Hindlimb muscle (tissue), 1 donor: ENCODE data around the gene RGMA. TPM values are rescaled to one million over a fixed set of nuclear protein-coding genes. Genes with fewer than 3 reads are reported as not detected.
"Not testable (repeated sequence)": the region's sequence is repeated elsewhere in the genome, so short reads cannot be mapped to it uniquely, and the experiment has no call there.

ENCODE experiments used
- DNase-seq: peaks from one replicate; pipeline ENCODE4 v3.0.0-alpha.2; 2013
- polyA plus RNA-seq: library from polyadenylated mRNA; unstranded; fragments of 120-200 nt; gene quantifications from one replicate; pipeline ENCODE4 v1.2.1, GENCODE V29; 2013; ENCODE audit not compliant: insufficient read length

The RGMA gene
- polyA plus RNA-seq, 1 donor, result 101 TPM

- DNase-seq, result no peak
Observed at GRCh38 chr15:93066224-93066681, 22.8 kb downstream of the RGMA start.

DNA sequence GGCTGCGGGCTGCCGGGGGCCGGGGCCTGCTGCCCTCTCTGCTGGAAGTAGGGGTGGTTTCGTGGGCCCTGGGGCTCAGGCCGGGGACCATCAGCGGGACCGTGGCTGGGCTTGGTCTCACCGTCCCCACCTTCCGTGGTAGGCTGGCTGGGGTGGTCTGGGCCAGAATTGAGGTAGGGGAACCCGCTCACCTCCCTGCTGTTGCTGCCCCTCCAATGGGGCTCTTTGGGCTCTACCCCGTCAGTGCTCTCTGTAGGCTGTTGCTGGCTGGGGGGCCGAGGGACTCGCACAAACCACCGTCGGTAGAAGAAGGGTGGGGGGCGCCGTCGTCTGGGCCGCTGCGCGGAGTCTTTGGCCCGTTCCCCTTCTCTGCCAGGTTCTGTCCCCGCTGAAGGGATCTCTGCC is 23.4 kb downstream of the RGMA start:
- DNase-seq, result no peak

GRCh38 chr15:93063796-93064690 is 25.0 kb downstream of the RGMA start:
- no peak for DNase-seq

DNA sequence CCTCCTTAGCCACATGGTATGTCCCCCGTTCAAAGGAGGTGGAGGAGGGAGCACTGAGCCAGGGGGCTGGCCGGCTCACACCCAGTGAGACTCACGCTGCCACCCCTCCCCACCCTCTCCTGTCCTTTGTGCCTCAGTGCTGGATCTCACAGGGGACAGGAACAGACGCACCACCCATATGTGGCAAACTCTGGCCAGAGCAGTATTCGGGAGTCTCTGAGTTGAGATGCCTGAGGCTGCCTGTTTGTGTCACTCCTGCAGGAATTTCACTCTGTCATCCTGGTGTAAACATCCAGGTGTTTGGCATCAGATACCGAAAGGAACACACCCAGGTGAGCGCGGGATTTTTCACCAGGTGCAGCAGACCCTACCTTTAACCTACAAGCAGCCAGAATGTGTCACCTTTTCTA is 25.7 kb downstream of the RGMA start:
- no peak for DNase-seq

DNA sequence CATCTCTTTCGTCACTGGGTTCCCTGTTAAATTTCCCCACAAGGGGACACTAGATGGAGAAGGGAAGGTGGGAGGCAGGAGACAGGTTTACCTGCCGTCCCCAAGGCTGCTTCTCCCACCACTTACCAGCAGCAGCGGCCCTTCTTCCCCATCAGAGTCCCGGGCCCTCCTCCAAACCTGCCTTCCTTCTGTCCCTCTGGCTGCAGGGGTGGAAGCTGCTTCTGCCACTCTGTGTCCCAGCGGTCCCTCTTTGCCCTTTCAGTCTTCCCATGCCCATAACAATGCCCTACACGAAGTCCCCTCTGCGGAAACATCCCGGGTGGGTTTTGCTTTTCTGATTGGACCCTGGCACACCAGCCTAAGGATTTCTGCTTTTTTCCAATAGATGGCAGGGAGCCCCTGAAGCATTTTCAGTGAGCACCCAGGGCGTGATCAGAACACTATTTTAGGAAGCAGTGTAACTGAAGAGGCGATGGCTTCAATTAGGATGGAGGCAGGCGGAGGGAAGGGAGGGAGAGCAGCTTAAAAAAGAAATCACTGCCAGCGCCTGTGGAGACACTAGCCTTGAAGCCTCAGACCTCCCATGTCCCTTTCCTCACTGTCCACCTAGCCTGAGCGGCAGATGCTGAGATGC is 26.3 kb downstream of the RGMA start:
- DNase-seq, result not testable (repeated sequence)

DNA sequence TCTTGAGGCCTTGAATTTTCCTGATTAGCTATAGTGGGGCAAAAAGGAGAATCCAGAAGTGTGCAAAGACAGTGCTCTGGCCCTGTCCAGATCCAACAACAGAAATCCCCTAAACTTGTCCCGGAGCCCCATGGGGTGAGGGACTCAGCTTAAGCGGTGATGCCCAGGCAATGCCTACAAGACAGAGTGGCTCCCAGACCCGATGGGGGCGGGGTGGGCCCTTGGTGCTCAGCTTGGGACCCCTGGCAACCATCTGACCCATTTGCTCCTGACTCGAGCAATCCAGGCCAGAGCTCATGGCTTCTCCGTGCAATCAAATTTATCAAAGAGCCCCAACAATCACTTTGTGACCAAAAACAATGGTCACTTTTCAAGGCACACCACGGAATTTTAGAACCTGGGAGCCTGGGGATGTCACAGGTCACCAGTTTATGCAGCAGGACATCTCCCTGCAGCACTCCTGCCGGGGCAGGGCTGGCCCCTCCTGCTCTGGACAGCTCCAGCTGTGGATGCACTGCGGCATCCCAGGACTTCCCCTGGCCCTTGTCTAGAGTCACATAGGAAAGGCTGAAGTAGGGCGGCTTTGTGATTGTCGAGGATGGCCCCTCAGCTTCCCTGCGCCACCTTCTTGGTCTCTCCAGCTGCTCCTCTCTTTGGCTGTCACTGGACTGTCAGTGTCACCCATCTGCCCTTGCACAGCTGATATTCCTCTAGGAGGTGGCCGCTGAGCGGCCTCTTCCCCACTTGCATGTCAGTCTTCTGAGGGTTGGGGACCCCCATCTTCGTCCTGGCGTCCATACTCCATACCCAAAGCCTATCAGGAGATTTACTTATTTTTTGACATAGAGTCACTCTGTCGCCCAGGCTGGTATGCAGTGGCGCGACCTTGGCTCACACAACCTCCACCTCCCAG is 28.4 kb downstream of the RGMA start:
- DNase-seq, result no peak

DNA sequence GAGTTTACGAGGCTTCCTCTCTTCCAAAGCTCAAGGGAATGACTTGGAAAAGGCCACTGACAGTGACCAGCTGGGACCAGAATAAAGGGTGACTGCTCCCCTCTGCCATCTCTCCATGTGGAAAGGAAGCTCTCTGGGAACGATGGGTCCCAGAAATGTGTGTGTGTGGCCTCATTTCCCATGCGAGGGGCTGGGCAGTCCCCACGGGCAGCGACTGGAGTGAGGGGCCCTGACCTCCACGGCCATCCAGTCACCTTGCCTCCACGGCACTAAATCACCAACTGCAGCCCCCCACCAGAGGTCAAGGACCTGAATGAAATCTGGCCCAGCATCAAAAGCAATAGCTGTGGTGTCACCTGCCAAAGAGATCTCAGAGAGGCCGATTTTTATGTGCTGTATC is 29.6 kb downstream of the RGMA start:
- DNase-seq, result no peak

DNA sequence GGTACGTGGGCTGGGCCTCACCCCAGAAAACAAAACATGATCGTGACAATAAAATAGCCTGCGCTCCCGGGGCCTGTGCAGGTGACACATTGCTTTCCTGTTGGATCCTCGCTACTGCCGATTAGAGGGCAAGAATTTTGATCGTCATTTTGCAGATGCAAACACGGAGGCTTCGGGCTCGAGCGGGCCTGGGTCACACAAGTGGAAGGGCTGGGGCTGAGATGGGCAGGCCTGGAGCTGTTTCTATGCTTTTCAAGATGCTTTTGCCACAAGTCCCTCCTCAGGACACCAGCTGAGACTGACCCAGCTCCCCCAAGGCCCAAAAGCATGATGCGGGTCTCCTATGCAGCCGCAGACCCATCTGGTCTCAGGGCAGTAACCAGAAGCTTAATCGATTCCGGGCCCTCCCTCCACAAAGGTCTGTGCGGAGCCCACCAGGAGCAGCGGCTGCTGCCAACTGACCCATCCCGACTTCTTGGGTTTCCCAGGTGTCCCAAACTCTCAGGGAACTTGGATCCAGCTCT is 30.0 kb downstream of the RGMA start:
- no peak for DNase-seq

GRCh38 chr15:93058128-93058527 is 30.9 kb downstream of the RGMA start:
- DNase-seq, result no peak

DNA sequence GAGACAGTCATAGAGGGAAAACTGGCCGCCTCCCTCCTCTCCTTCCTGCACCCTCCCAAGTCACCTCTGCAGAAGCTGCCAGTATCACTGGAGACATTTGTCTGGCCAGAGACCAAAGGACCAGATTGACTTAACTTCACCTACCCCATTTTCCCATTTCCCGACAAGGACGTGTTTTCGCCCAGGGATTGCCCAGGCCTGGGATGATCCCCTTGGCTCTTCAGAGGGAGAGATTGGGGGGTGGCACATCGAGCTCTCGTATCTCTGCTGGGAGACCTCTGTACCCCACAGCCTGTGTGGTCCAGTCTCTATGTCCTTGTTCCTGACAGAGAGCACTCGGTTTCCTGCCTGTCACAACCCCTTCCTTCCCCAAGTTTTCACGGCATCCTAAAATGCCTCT is 31.4 kb downstream of the RGMA start:
- no peak for DNase-seq

DNA sequence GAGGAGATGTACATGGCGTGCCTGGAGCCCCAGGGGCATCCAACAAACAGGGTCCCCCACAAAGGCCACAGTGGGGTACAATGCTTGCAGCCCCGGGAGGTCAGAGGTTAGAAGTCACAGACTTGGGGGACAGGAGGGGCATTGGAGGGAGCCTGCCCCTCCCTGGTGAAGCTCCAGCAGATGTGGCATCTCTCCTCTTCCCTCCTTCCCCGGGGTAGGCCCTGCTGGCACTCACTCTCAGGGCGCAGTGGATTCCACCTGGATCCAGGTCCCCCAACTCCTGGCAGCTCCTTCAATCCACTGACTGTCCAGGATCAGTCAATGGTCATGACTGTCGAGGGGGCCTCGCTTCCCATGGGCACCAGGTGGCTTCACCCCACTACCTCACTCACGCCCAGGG is 32.2 kb downstream of the RGMA start:
- DNase-seq, result no peak

GRCh38 chr15:93055211-93055610 is 33.8 kb downstream of the RGMA start:
- no peak for DNase-seq

GRCh38 chr15:93052090-93052879 is 36.7 kb downstream of the RGMA start:
- DNase-seq, result no peak

DNA sequence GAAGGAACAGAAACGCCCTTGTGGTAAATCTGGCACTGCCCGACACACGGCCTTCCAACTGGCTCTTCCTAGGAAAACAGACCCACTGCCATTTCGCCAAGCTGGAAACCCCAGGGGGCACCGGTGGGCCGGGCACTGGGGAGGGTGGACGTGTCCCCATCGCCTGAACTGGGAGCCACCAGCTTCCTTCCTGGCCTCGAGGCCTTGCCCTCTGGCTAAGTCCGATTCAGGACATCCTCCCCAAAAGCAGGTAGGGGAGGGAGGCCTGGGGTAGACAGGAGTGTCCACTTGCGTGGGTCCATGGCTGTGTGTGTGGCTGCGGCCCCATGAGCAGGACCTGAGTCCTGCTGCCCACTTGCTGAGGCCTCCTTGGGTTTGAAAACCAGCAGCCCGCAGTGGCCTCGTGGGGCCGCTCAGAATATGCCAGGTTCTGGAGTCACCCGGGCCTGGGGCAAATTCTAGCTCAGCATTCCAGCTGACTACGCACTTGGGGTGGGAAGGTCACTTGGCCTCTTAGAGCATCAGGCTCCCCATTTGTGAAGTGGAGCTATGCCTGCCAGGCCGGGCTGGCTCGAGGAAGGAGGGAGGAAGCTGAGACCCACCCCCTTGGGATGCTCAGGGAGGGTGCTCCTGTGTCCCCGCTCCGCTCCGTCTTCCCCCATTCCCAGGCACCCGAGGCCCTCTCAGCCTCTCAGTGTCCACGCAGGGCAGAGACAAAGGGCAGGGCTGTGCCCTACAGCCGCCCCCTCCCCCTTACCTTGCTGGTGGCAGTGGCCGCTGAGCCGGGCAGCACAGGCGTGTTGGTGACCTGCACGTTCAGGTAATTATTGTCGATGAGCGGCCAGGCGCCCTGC is 37.5 kb downstream of the RGMA start:
- DNase-seq, result no peak

- no peak for DNase-seq
Observed at GRCh38 chr15:93050648-93051047, 38.4 kb downstream of the RGMA start.

GRCh38 chr15:93049914-93050578 is 39.0 kb downstream of the RGMA start:
- no peak for DNase-seq

DNA sequence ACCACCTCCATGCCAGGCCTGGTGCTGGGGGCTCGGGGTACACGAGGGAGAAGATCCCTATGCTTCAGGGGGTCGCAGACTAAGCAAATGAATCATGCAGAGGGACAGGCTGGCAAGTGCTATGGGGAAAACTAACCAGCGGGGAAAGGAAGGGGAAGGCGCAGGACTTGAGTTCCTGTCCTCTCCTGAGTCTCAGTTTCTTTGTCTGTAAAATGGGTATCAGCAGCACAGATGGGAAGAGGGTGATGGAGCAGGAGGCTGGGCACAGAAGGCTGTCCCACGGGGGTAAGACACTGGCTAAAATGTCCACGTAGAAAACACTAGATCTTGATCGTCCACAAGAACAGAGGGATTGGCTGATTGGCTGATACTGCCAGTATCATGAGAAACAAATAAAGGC is 39.8 kb downstream of the RGMA start:
- DNase-seq, result no peak

DNA sequence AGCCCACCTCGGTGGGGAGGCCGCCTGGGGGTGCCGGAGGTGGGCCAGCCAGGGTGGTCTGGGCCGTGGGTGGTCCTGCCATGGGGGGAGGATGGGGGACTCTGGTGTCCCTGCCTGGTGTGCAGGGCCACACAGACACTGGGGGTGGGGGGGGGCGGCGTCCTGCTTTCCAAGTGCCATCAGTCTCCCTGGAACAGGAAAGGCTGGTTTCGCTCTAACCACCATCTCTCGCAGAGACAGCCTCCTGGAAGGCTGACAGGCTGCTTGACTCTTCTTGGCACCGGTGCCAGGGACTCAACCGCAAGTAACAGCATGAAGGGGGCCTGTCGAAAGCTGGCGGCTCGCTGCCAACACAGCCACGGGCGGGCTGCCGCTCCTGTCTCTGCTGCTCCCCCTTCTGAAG is 40.3 kb downstream of the RGMA start:
- no peak for DNase-seq

DNA sequence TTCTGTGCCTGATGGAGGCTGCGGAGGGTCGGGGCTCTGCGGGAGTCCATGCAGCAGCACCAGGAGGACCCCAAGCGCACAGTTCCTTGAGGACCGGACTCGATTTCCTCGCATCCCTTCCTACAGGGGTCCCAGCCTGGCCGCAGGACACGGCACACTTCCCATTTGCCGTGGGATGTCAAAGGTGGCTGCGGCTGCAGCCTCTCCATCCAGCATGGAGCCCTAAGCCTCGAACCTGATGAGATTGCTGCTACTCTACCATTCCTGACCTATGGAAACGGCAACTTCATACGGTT is 40.6 kb downstream of the RGMA start:
- DNase-seq, result no peak

DNA sequence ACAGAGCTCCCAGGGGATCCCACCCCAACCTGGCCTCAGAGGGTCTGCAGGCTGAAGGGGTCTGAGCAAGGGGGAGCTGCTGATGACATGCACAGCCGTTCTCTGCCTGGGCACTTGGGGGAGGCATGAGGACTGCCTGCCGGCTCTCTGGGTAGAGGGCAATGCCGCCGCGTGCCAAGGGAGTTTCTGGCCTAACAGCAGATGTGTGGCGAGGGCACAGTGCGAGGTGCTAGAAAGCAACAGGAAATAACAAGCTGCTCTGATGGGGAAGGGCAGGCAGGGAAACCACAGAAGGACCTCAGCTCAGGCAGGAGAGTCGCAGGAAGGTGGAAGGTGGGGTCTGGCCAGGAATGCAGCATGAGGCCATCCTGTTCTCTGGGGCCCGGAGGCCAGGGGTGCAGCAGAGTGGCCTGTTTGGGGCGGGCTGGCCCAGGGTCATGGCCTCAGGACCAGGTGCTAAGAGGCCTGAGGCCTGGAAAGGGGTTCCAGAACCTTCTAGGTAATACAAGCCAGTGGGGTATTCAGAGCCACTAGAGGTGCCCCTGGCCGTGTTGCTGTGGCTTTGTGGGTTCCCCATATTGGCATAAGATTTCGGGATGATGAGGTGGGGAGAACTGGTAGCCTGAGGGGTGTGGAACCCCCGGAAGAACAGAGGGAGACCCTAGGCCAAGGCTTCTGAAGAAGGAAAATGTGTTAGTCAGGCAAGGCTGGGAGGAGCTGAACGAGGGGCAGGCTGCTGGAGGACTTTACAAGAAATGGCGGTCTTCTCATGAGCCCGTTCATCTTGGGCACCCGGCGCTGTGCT is 41.2 kb downstream of the RGMA start:
- no peak for DNase-seq
